ENCODE results near the gene RNF213.

The RNF213 gene

DNA sequence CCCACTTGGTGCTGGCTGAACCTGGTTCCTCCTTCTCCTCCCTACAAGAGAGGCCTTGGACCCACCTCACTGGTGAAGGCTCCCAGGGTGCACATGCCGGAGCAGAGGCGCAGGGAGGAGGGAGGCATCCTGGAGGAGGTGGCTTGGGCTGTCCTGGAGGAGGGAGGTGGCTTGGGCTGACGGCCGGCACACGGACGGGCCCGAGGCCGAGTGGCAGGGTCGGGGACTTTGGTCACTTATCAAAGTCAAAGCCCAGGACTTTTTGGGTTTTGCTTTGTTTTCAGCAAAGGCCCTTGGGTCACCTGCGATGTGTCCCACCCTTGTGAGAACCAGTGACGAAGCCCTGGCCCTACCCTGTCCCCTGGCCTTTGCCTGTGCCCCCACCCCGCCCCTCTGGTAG, 182.8 kb downstream of the RNF213 start:
- no peak for DNase-seq (ENCODE audit: low spot score)
- TF ChIP-seq, protein P1, sequence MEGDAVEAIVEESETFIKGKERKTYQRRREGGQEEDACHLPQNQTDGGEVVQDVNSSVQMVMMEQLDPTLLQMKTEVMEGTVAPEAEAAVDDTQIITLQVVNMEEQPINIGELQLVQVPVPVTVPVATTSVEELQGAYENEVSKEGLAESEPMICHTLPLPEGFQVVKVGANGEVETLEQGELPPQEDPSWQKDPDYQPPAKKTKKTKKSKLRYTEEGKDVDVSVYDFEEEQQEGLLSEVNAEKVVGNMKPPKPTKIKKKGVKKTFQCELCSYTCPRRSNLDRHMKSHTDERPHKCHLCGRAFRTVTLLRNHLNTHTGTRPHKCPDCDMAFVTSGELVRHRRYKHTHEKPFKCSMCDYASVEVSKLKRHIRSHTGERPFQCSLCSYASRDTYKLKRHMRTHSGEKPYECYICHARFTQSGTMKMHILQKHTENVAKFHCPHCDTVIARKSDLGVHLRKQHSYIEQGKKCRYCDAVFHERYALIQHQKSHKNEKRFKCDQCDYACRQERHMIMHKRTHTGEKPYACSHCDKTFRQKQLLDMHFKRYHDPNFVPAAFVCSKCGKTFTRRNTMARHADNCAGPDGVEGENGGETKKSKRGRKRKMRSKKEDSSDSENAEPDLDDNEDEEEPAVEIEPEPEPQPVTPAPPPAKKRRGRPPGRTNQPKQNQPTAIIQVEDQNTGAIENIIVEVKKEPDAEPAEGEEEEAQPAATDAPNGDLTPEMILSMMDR (IDR thresholded peaks at IDR 0.05; ENCODE audit: extremely low read depth, missing control alignments): no peak

DNA sequence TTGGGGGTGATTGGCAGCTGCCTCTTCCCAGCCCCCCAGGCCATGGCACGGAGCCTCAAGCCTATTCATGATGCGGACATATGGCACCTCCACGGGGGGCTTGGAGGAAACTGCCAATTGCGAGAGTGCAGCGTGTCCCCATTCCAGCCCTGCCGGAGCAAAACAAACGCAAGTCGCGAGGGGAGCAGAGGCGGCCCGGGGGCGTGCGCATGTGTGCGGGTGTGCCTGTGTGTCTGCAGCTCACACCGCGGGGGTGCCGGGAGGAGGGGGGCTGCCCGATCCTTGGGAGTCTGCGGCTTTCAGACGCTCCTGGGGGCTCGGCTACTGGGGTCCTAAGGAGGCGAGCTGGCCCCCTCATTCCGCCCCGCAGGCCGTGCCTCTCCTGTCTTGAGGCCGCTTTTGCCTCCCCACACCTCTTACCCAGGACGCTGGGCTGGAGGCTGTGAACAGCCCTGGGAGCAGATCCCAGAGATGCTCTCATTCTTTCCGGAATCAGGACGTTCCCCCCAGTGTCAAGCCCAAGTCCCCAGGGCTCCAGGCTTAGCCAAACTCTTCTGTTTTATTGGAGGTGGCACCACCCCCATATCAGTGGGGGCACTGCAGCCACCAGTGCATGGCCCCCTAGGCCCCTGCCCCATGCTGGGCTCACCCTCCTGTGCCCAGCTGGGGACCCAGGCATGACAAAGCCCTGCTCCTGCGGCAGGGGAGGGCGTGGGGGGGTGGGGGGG, 183.4 kb downstream of the RNF213 start:
- DNase-seq (ENCODE audit: low spot score): no peak
- TF ChIP-seq, protein P1 (IDR thresholded peaks at IDR 0.05; ENCODE audit: extremely low read depth, missing control alignments): no peak

DNA sequence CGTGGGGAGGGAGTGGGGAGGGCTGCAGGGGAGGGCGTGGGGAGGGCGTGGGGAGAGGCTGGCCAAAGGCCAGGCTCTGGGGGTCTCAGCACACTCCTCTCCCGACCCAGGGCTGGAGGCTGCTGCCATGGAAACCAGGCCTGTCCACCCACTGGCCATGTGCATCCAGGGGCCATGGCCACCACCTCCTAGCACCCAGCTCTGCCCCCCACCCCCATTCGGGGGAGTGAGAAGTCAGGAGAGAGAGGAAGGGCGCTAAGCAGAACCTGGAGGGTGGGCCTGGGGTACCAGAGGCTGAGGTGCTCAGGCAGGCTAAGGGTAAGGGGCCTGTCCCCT, 184.0 kb downstream of the RNF213 start:
- TF ChIP-seq, protein P1 (IDR thresholded peaks at IDR 0.05; ENCODE audit: extremely low read depth, missing control alignments): no peak
- no peak for DNase-seq (ENCODE audit: low spot score)

DNA sequence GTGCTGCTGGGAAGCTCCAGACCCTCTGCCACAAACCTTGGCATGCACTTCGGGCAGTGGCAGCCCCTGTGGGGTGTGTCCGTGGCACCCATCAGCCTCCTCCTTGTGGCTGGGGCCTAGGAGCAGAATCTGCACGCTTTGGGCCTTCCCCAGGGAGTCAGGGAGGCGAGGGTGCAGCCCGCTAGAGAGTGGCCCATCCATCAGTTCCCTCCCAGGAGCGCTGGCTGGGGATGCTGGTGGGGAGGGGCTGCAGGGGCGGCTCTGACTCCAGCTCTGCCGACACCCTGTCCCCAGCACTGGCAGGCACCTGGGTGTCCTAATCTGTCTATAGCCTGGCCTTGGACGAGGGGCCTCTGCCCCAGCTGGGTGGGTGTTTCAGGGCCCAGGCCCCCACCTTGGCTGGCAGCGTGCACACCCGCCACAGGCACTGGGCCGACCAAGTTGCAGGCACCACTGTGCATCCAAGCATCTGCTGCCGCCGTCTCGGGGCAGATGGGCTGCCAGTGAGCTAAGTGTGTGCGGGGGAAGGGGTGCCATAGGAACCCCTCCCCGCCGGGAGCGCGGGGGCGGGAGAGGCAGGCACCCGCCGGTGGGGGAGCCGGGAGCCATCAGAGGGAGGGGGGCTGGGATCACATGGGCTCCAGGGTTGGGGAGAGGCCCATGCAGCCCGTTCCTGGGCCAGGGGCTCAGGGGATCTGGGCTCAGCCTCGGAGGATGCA, 184.5 kb downstream of the RNF213 start:
- TF ChIP-seq, protein P1 (IDR thresholded peaks at IDR 0.05; ENCODE audit: extremely low read depth, missing control alignments): no peak
- DNase-seq (ENCODE audit: low spot score): no peak

DNA sequence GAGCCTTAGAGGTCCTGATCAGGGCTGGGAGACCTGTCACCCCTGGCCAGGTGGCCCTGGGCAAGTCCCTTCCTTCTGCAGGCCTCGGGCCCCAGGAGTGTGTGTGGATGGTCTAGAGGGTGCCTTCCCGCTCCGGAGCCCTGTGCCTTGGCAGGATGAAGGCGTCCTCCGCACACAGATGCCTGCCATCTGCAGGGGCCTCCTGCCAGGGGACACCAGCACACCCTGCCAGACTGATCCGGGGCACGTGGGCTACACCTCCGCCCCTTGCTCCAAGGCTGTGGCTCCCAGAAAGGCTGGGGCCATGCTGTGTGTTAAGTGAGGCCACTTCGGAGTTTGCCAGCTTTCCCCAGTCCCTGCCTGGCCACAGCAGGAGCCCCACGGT, 185.1 kb downstream of the RNF213 start:
- no peak for DNase-seq (ENCODE audit: low spot score)
- TF ChIP-seq, protein P1 (IDR thresholded peaks at IDR 0.05; ENCODE audit: extremely low read depth, missing control alignments): no peak

- TF ChIP-seq, protein P1 (IDR thresholded peaks at IDR 0.05; ENCODE audit: extremely low read depth, missing control alignments): no peak
- no peak for DNase-seq (ENCODE audit: low spot score)
These were observed 186.2 kb downstream of the RNF213 start for GRCh38 chr17:80446645-80447405.

GRCh38 chr17:80447790-80448189, 187.1 kb downstream of the RNF213 start:
- DNase-seq (ENCODE audit: low spot score): no peak
- TF ChIP-seq, protein P1 (IDR thresholded peaks at IDR 0.05; ENCODE audit: extremely low read depth, missing control alignments): no peak

Measured in GM20000 (cell line).